K562 (cell line): ENCODE data around the gene SEMA6C. TPM values are rescaled to one million over a fixed set of nuclear protein-coding genes. Genes with fewer than 3 reads are reported as not detected.

ENCODE experiments used
- PHF20 ChIP-seq: fragments of 450-650 bp; IDR thresholded peaks from 2 replicates; pipeline ENCODE4 v1.6.1; 2018; ENCODE audit not compliant: partially characterized antibody
- RFX5 ChIP-seq: IDR thresholded peaks from 2 replicates; pipeline ENCODE4 v1.6.1; 2011; ENCODE audit warnings: low read depth, mild to moderate bottlenecking, improper control_type of control experiment, low read length
- SMAD4 ChIP-seq: fragments of 250-450 bp; sonication (Bioruptor Pico); conservative IDR thresholded peaks from 2 replicates; pipeline ENCODE4 v1.8.0; 2021; ENCODE audit warnings: inconsistent platforms, mild to moderate bottlenecking, moderate library complexity
- TCF7L2 ChIP-seq: fragments of 150-350 bp; IDR thresholded peaks from 2 replicates; pipeline ENCODE4 v1.6.1; 2016; ENCODE audit warnings: low read depth, mild to moderate bottlenecking, low read length, moderate library complexity
- U2AF2 ChIP-seq: fragments of 200-400 bp; formaldehyde crosslinking; optimal IDR thresholded peaks from 2 replicates; pipeline ENCODE3; 2017; ENCODE audit warnings: low read depth, mild to moderate bottlenecking, low read length
- ZKSCAN3 ChIP-seq: fragments of 250-450 bp; sonication (Bioruptor Pico); IDR thresholded peaks from 2 replicates; pipeline ENCODE4 v1.4.0; 2020
- ZNF263 ChIP-seq: sonication (generic); formaldehyde crosslinking; IDR thresholded peaks from 2 replicates; pipeline ENCODE4 v1.8.0; 2022; ENCODE audit warnings: mild to moderate bottlenecking, missing genetic modification reagents, borderline replicate concordance
- ZNF449 ChIP-seq: fragments of 250-450 bp; sonication (Bioruptor Pico); IDR thresholded peaks from 2 replicates; pipeline ENCODE4 v1.8.0; 2022; ENCODE audit warnings: moderate library complexity, mild to moderate bottlenecking, inconsistent platforms
- ZNF695 ChIP-seq: fragments of 450-650 bp; formaldehyde crosslinking; IDR thresholded peaks from 2 replicates; pipeline ENCODE4 v1.4.0; 2020; ENCODE audit warnings: mild to moderate bottlenecking, moderate library complexity
- polyA plus RNA-seq, 8 experiments: library from polyadenylated mRNA; depleted of rRNA in 4 of 8; stranded (reverse) in 5 of 8; unstranded in 3 of 8; fragments of >200 nt; fragmentation: Nextera tagmentation in 2 of 8; fragmentation: Illumina TruSeq in 1 of 8; extraction: Ambion mirVana in 2 of 8; extraction: Trizol in 1 of 8; gene quantifications; 2 replicates each; pipeline versions ENCODE4 v1.2.1 to v1.2.3, GENCODE V29; 2011 to 2014; ENCODE audit warnings: inconsistent platforms in 1 of 8, missing spikeins in 1 of 8
- total RNA-seq, 7 experiments: library from RNA; depleted of rRNA in 6 of 7; stranded (reverse); fragments of >200 nt in 6 of 7; fragmentation: Illumina TruSeq in 2 of 7; extraction: Trizol in 2 of 7; gene quantifications; 2 replicates each; pipeline versions ENCODE4 v1.2.1 to v1.2.3, GENCODE V29; 2011 to 2021; ENCODE audit warnings: low replicate concordance in 1 of 7
- TF ChIP-seq, protein P1 (sequence below): fragments of 150-350 bp; IDR thresholded peaks from 2 replicates; pipeline ENCODE4 v1.6.1; 2014; ENCODE audit warnings: low read depth, mild to moderate bottlenecking, low read length, borderline replicate concordance
- TF ChIP-seq, protein P2 (sequence below): sonication (generic); formaldehyde crosslinking; IDR thresholded peaks from 2 replicates; pipeline ENCODE4 v1.8.1; 2023; ENCODE audit warnings: mild to moderate bottlenecking, missing genetic modification reagents, moderate library complexity

The SEMA6C gene
- total and polyA plus RNA-seq, 9 of the 15 experiments (the other 6 are each of a cell fraction or from before 2014, with no cell fraction given), result 0.03 to 4.6 (median 0.95) TPM

DNA sequence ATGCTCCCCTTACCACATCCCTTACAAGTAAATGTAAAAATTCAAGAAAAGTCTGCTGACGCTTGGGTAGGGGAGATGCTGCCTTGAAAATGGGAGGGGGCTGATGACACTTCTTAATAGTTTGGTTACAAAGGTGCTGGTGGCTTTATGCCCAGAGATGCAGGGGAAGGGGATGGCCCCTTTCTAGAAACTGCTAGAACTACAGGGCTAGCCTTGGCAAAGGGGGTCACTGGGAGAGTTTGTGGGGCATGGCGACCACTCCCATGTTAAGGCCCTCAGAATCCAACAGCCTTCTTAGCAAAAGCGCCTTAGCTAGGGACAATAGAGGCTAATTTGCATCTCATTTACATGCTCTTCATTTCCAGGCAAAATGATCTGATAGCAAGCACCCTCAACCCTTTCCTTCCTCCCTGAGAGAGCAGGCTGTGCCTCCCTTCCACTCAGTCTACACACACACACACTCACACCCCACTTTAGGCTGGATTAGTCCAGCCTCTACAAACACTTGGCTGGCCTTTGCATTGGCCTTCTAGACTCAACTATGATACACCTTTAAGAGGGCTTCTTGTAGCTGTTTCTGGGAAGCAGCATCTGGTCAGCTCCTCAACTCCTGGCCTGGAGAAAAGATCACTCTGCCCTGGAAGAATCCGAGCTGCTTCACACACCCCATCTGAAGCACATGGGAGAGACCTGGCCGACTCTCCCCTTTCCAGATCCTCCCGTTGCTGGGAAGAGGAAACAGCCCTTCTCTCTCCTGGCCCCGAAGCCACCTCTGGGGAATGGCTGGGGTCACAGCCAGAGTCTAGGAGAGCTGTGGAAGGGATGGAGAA is 1.7 kb downstream of the SEMA6C start (continued):
- TF ChIP-seq PHF20 (no peak), TCF7L2 (no peak), ZNF695 (CRISPR knock-in tag) (no peak), RFX5 (no peak), ZNF449 (CRISPR knock-in tag) (peak; percentile 60; the same call in 1 of the 2 replicates), U2AF2 (no peak), SMAD4 (CRISPR knock-in tag) (no peak), ZNF263 (CRISPR knock-in tag) (peak; percentile 63; the same call in 1 of the 2 replicates), ZKSCAN3 (0 out of 2 replicates have a peak, but pooled peaks have one; percentile 23)
- TF ChIP-seq, protein P1, sequence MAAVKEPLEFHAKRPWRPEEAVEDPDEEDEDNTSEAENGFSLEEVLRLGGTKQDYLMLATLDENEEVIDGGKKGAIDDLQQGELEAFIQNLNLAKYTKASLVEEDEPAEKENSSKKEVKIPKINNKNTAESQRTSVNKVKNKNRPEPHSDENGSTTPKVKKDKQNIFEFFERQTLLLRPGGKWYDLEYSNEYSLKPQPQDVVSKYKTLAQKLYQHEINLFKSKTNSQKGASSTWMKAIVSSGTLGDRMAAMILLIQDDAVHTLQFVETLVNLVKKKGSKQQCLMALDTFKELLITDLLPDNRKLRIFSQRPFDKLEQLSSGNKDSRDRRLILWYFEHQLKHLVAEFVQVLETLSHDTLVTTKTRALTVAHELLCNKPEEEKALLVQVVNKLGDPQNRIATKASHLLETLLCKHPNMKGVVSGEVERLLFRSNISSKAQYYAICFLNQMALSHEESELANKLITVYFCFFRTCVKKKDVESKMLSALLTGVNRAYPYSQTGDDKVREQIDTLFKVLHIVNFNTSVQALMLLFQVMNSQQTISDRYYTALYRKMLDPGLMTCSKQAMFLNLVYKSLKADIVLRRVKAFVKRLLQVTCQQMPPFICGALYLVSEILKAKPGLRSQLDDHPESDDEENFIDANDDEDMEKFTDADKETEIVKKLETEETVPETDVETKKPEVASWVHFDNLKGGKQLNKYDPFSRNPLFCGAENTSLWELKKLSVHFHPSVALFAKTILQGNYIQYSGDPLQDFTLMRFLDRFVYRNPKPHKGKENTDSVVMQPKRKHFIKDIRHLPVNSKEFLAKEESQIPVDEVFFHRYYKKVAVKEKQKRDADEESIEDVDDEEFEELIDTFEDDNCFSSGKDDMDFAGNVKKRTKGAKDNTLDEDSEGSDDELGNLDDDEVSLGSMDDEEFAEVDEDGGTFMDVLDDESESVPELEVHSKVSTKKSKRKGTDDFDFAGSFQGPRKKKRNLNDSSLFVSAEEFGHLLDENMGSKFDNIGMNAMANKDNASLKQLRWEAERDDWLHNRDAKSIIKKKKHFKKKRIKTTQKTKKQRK, result no peak
- TF ChIP-seq, protein P2, sequence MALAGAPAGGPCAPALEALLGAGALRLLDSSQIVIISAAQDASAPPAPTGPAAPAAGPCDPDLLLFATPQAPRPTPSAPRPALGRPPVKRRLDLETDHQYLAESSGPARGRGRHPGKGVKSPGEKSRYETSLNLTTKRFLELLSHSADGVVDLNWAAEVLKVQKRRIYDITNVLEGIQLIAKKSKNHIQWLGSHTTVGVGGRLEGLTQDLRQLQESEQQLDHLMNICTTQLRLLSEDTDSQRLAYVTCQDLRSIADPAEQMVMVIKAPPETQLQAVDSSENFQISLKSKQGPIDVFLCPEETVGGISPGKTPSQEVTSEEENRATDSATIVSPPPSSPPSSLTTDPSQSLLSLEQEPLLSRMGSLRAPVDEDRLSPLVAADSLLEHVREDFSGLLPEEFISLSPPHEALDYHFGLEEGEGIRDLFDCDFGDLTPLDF (CRISPR knock-in tag), result no peak
